ENCODE measurements around the gene ARHGAP44. TPM values are rescaled to one million over a fixed set of nuclear protein-coding genes. Genes with fewer than 3 reads are reported as not detected.

The ARHGAP44 gene
- total RNA-seq, 2 donors from 2014 or later, result 46.3 to 51.5 TPM

- Histone ChIP-seq H3K27me3 (no peaks in the 10 kb centered on the region), H3K4me3 (no peak overlapping the region), H3K9me3 (no peaks in the 10 kb centered on the region), H3K36me3 (no peaks in the 10 kb centered on the region), H3K9ac (ENCODE audit: low read depth in 2 of 2, low read length in 2 of 2) (no peak overlapping the region), H3K27ac (no peak overlapping the region), H3K4me1 (no peaks in the 10 kb centered on the region)
- intact Hi-C loops (cut with DNase I), result no loop called here
- no peak for DNase-seq
- TF ChIP-seq CTCF (IDR thresholded peaks at IDR 0.05), result no peak
Measured at GRCh38 chr17:12917399-12917798, 128.1 kb downstream of the ARHGAP44 start.

- Histone ChIP-seq H3K9ac (ENCODE audit: low read depth in 2 of 2, low read length in 2 of 2) (no peak overlapping the region), H3K27me3 (no peaks in the 10 kb centered on the region), H3K27ac (no peak overlapping the region), H3K4me3 (no peak overlapping the region), H3K9me3 (no peaks in the 10 kb centered on the region), H3K36me3 (no peaks in the 10 kb centered on the region), H3K4me1 (no peaks in the 10 kb centered on the region)
- no peak for TF ChIP-seq CTCF (IDR thresholded peaks at IDR 0.05)
- intact Hi-C loops (cut with DNase I), result no loop called here
- DNase-seq, result no peak
Measured at GRCh38 chr17:12918142-12918541, 128.8 kb downstream of the ARHGAP44 start.

GRCh38 chr17:12922120-12922519 lies 132.8 kb downstream of the ARHGAP44 start:
- no peak overlapping the region for H3K9ac ChIP-seq (ENCODE audit: low read depth in 2 of 2, low read length in 2 of 2)
- no peak for TF ChIP-seq CTCF (IDR thresholded peaks at IDR 0.05)
- intact Hi-C loops (cut with DNase I), result no loop called here
- H3K36me3 ChIP-seq, result no peaks in the 10 kb centered on the region
- no peaks in the 10 kb centered on the region for H3K9me3 ChIP-seq
- no peak overlapping the region for H3K27ac ChIP-seq
- no peaks in the 10 kb centered on the region for H3K27me3 ChIP-seq
- H3K4me1 ChIP-seq, result no peaks in the 10 kb centered on the region
- no peak overlapping the region for H3K4me3 ChIP-seq
- no peak for DNase-seq

- no peaks in the 10 kb centered on the region for H3K36me3 ChIP-seq
- no peaks in the 10 kb centered on the region for H3K9me3 ChIP-seq
- no peak overlapping the region for H3K27ac ChIP-seq
- H3K4me1 ChIP-seq, result no peaks in the 10 kb centered on the region
- no peak for TF ChIP-seq CTCF (IDR thresholded peaks at IDR 0.05)
- H3K4me3 ChIP-seq, result no peak overlapping the region
- no peaks in the 10 kb centered on the region for H3K27me3 ChIP-seq
- intact Hi-C loops (cut with DNase I), result no loop called here
- DNase-seq, result no peak
- no peak overlapping the region for H3K9ac ChIP-seq (ENCODE audit: low read depth in 2 of 2, low read length in 2 of 2)
Measured at GRCh38 chr17:12924614-12925013, 135.3 kb downstream of the ARHGAP44 start.

- no peak for DNase-seq
- H3K9ac ChIP-seq (ENCODE audit: low read depth in 2 of 2, low read length in 2 of 2), result no peak overlapping the region
- no peak for TF ChIP-seq CTCF (IDR thresholded peaks at IDR 0.05)
- intact Hi-C loops (cut with DNase I), result no loop called here
- H3K27ac ChIP-seq, result no peak overlapping the region
- no peaks in the 10 kb centered on the region for H3K4me1 ChIP-seq
- no peaks in the 10 kb centered on the region for H3K27me3 ChIP-seq
- no peaks in the 10 kb centered on the region for H3K9me3 ChIP-seq
- H3K36me3 ChIP-seq, result no peaks in the 10 kb centered on the region
- no peak overlapping the region for H3K4me3 ChIP-seq
Measured at GRCh38 chr17:12927001-12927400, 137.7 kb downstream of the ARHGAP44 start.
